ENCODE results near the gene DPP8.

DNA sequence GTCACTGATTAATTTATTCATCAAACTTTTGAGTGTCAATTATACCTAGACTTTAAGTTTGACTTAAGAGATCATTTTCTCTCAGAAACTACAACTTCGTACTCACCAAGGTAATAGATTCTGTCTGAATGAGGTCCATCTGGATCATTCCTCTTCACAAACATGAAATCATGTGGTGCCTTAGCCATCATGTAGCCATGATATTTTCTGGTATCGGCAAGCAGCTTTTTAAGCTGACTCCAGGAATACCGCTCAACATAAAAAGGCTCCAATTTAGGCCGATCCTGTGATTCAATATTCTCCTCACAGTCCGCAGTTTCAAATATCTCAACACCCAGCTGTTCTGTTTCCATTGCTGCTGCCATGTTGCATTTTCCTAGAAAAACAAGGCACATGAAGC lies 5.3 kb downstream of the DPP8 start:
- TF ChIP-seq GATA2 (IDR thresholded peaks at IDR 0.05; ENCODE audit: insufficient read depth, insufficient read length, low read depth, low read length) = no peak
- no peak for TF ChIP-seq MYC (IDR thresholded peaks at IDR 0.05; ENCODE audit: low read depth, low read length)
- TF ChIP-seq, protein P1, sequence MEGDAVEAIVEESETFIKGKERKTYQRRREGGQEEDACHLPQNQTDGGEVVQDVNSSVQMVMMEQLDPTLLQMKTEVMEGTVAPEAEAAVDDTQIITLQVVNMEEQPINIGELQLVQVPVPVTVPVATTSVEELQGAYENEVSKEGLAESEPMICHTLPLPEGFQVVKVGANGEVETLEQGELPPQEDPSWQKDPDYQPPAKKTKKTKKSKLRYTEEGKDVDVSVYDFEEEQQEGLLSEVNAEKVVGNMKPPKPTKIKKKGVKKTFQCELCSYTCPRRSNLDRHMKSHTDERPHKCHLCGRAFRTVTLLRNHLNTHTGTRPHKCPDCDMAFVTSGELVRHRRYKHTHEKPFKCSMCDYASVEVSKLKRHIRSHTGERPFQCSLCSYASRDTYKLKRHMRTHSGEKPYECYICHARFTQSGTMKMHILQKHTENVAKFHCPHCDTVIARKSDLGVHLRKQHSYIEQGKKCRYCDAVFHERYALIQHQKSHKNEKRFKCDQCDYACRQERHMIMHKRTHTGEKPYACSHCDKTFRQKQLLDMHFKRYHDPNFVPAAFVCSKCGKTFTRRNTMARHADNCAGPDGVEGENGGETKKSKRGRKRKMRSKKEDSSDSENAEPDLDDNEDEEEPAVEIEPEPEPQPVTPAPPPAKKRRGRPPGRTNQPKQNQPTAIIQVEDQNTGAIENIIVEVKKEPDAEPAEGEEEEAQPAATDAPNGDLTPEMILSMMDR (IDR thresholded peaks at IDR 0.05; ENCODE audit: extremely low read depth in 1 of 2, insufficient read depth in 1 of 2, low read depth in 1 of 2, low read length in 2 of 2) = no peak
- TF ChIP-seq MAX (IDR thresholded peaks at IDR 0.05; ENCODE audit: insufficient read depth, insufficient read length) = no peak
- no peak for TF ChIP-seq JUN (IDR thresholded peaks at IDR 0.05; ENCODE audit: borderline replicate concordance, insufficient read depth, insufficient read length, low read depth)

All from endothelial cell of umbilical vein (primary cell).